ENCODE results near the gene CRTC3. TPM values are rescaled to one million over a fixed set of nuclear protein-coding genes. Genes with fewer than 3 reads are reported as not detected.

CRTC3 gene
- polyA plus RNA-seq, 6 donors from 2014 or later: 14.2 to 47.8 (median 26.9) TPM

- Mint-ChIP-seq H3K4me1 (peaks cover 43 to 58% (median 54%) of the 10 kb centered on the region in 3 donors), H3K9me3 (no peaks in the 10 kb centered on the region), H3K4me3 (peak overlapping the region; percentile 91 to 99 (median 94)), H3K27me3 (no peaks in the 10 kb centered on the region), H3K36me3 (no peaks in the 10 kb centered on the region), H3K27ac (peak overlapping the region; percentile 82 to 95 (median 90))
- ATAC-seq (ENCODE audit: low read depth in 2 of 2) (peak; percentile 49 to 50), DNase-seq (peak; percentile 46)
Measured at GRCh38 chr15:90530250-90531051, 728 bp downstream of the CRTC3 start.

GRCh38 chr15:90531147-90531546 is 1.4 kb downstream of the CRTC3 start:
- peak overlapping the region in 3 of 6 donors; percentile 54 to 91 (median 82) for H3K27ac Mint-ChIP-seq
- ATAC-seq (ENCODE audit: low read depth in 2 of 2) (no peak), DNase-seq (no peak)
- no peaks in the 10 kb centered on the region for H3K36me3 Mint-ChIP-seq
- H3K27me3 Mint-ChIP-seq: no peaks in the 10 kb centered on the region
- H3K9me3 Mint-ChIP-seq: no peaks in the 10 kb centered on the region
- peak overlapping the region; percentile 91 to 99 (median 94) for H3K4me3 Mint-ChIP-seq
- H3K4me1 Mint-ChIP-seq: peaks cover 48 to 65% (median 59%) of the 10 kb centered on the region in 3 donors

- Mint-ChIP-seq H3K4me3 (peak overlapping the region in 3 of 8 donors; percentile 15 to 42 (median 25)), H3K36me3 (no peaks in the 10 kb centered on the region), H3K4me1 (peaks cover 59 to 81% (median 76%) of the 10 kb centered on the region in 3 donors), H3K9me3 (no peaks in the 10 kb centered on the region), H3K27me3 (no peaks in the 10 kb centered on the region), H3K27ac (peak overlapping the region in 4 of 6 donors; percentile 43 to 69 (median 67))
- DNase-seq (no peak), ATAC-seq (ENCODE audit: low read depth in 2 of 2) (no peak)
Measured at GRCh38 chr15:90535254-90535653, 5.5 kb downstream of the CRTC3 start.

DNA sequence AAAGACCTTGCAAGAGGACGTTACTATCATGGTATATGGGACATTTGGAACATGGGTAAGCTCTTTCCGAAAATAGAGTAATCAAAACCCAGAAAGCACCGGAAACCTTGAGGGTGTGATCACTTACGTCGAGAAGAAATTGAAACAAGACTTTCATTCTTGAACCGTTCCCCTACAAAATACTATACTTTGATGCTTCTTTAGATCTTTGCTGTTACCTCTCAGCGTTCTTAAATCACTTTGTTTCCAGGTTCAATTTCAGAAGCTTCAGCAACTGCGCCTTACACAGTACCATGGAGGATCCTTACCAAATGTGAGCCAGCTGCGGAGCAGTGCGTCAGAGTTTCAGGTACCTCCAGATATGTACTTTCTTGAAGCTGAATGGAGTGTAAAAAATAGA is 10.1 kb downstream of the CRTC3 start:
- no peaks in the 10 kb centered on the region for H3K9me3 Mint-ChIP-seq
- no peaks in the 10 kb centered on the region for H3K27me3 Mint-ChIP-seq
- H3K27ac Mint-ChIP-seq: no peak overlapping the region
- DNase-seq (no peak), ATAC-seq (ENCODE audit: low read depth in 2 of 2) (no peak)
- peaks cover 0 to 6% of the 10 kb centered on the region in 2 donors for H3K36me3 Mint-ChIP-seq
- H3K4me1 Mint-ChIP-seq: peaks cover 38 to 54% (median 51%) of the 10 kb centered on the region in 3 donors
- no peak overlapping the region for H3K4me3 Mint-ChIP-seq

GRCh38 chr15:90540768-90541167 is 11.0 kb downstream of the CRTC3 start:
- peaks cover 33 to 54% (median 51%) of the 10 kb centered on the region in 3 donors for H3K4me1 Mint-ChIP-seq
- H3K36me3 Mint-ChIP-seq: peaks cover 0 to 6% of the 10 kb centered on the region in 2 donors
- no peak overlapping the region for H3K4me3 Mint-ChIP-seq
- H3K9me3 Mint-ChIP-seq: no peaks in the 10 kb centered on the region
- H3K27ac Mint-ChIP-seq: no peak overlapping the region
- no peaks in the 10 kb centered on the region for H3K27me3 Mint-ChIP-seq
- no peak for ATAC-seq (ENCODE audit: low read depth in 2 of 2)
- DNase-seq: no peak

GRCh38 chr15:90545095-90545494 is 15.4 kb downstream of the CRTC3 start:
- Mint-ChIP-seq H3K36me3 (peaks cover 0 to 6% of the 10 kb centered on the region in 2 donors), H3K4me1 (peaks cover 26 to 45% (median 40%) of the 10 kb centered on the region in 3 donors), H3K27ac (peak overlapping the region in 2 of 6 donors; percentile 11 to 59), H3K9me3 (no peaks in the 10 kb centered on the region), H3K27me3 (no peaks in the 10 kb centered on the region), H3K4me3 (peak overlapping the region in 2 of 8 donors; percentile 11 to 64)
- DNase-seq (no peak), ATAC-seq (ENCODE audit: low read depth in 2 of 2) (no peak)

GRCh38 chr15:90547540-90547939 is 17.8 kb downstream of the CRTC3 start:
- H3K27me3 Mint-ChIP-seq: no peaks in the 10 kb centered on the region
- peaks cover 0 to 6% of the 10 kb centered on the region in 2 donors for H3K36me3 Mint-ChIP-seq
- H3K4me3 Mint-ChIP-seq: peak overlapping the region in 3 of 8 donors; percentile 2 to 73 (median 62)
- ATAC-seq (ENCODE audit: low read depth in 2 of 2): peak; percentile 67 to 73
- H3K9me3 Mint-ChIP-seq: no peaks in the 10 kb centered on the region
- DNase-seq: no peak
- H3K4me1 Mint-ChIP-seq: peaks cover 46 to 68% (median 61%) of the 10 kb centered on the region in 3 donors
- peak overlapping the region in 3 of 6 donors; percentile 47 to 63 (median 52) for H3K27ac Mint-ChIP-seq

GRCh38 chr15:90550919-90551318 is 21.2 kb downstream of the CRTC3 start:
- H3K4me3 Mint-ChIP-seq: peak overlapping the region; percentile 14 to 88 (median 76)
- peaks cover 49 to 68% (median 64%) of the 10 kb centered on the region in 3 donors for H3K4me1 Mint-ChIP-seq
- no peaks in the 10 kb centered on the region for H3K27me3 Mint-ChIP-seq
- ATAC-seq (ENCODE audit: low read depth in 2 of 2) (peak; percentile 88 to 92), DNase-seq (peak; percentile 59)
- no peaks in the 10 kb centered on the region for H3K9me3 Mint-ChIP-seq
- H3K27ac Mint-ChIP-seq: peak overlapping the region in 5 of 6 donors; percentile 22 to 94 (median 85)
- no peaks in the 10 kb centered on the region for H3K36me3 Mint-ChIP-seq

GRCh38 chr15:90552162-90552928 is 22.6 kb downstream of the CRTC3 start:
- no peaks in the 10 kb centered on the region for H3K27me3 Mint-ChIP-seq

GRCh38 chr15:90552929-90553211 is 23.1 kb downstream of the CRTC3 start:
- peak overlapping the region in 2 of 6 donors; percentile 20 to 42 for H3K27ac Mint-ChIP-seq
- no peak overlapping the region for H3K4me3 Mint-ChIP-seq
- ATAC-seq (ENCODE audit: low read depth in 2 of 2): no peak
- peaks cover 50 to 67% (median 58%) of the 10 kb centered on the region in 3 donors for H3K4me1 Mint-ChIP-seq
- no peak for DNase-seq
- H3K9me3 Mint-ChIP-seq: no peaks in the 10 kb centered on the region
- no peaks in the 10 kb centered on the region for H3K27me3 Mint-ChIP-seq
- H3K36me3 Mint-ChIP-seq: peaks cover 6 to 8% of the 10 kb centered on the region in 2 donors

More at GRCh38 chr15:90552162-90552928, 22.6 kb downstream of the CRTC3 start:
- Mint-ChIP-seq H3K27ac (peak overlapping the region in 4 of 6 donors; percentile 42 to 92 (median 81)), H3K36me3 (peaks cover 3 to 4% of the 10 kb centered on the region in 2 donors), H3K4me3 (peak overlapping the region in 2 of 8 donors; percentile 34 to 38), H3K9me3 (no peaks in the 10 kb centered on the region), H3K4me1 (peaks cover 50 to 67% (median 58%) of the 10 kb centered on the region in 3 donors)
- DNase-seq (no peak), ATAC-seq (ENCODE audit: low read depth in 2 of 2) (no peak)

DNA sequence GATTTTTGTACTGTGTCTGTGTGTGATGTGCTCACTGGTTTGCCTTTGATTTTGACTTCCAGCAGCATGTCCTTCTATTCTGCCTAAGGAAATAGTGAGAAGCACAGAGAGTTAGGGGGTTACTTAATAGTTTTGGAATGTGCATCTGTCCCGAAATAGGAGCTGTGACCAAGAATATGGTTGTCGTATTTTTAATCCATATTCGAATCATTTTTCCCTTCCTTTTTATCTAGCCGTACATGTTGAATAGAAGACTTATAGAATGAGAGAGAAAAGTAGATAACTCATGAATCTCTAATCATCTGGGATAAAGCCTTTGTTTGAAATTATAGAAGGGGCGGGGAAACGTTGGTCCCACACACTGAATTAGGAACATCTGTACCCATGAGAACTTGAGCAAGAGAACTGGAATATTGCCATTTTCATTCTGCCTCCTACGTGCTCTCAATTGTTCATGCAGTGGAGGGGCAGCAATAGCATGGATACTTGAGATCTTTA is 23.6 kb downstream of the CRTC3 start:
- Mint-ChIP-seq H3K27me3 (no peaks in the 10 kb centered on the region), H3K36me3 (peaks cover 6 to 12% of the 10 kb centered on the region in 2 donors), H3K9me3 (no peaks in the 10 kb centered on the region), H3K4me3 (no peak overlapping the region), H3K4me1 (peaks cover 52 to 68% (median 60%) of the 10 kb centered on the region in 3 donors), H3K27ac (peak overlapping the region in 3 of 6 donors; percentile 19 to 21 (median 20))
- no peak for DNase-seq
- no peak for ATAC-seq (ENCODE audit: low read depth in 2 of 2)

DNA sequence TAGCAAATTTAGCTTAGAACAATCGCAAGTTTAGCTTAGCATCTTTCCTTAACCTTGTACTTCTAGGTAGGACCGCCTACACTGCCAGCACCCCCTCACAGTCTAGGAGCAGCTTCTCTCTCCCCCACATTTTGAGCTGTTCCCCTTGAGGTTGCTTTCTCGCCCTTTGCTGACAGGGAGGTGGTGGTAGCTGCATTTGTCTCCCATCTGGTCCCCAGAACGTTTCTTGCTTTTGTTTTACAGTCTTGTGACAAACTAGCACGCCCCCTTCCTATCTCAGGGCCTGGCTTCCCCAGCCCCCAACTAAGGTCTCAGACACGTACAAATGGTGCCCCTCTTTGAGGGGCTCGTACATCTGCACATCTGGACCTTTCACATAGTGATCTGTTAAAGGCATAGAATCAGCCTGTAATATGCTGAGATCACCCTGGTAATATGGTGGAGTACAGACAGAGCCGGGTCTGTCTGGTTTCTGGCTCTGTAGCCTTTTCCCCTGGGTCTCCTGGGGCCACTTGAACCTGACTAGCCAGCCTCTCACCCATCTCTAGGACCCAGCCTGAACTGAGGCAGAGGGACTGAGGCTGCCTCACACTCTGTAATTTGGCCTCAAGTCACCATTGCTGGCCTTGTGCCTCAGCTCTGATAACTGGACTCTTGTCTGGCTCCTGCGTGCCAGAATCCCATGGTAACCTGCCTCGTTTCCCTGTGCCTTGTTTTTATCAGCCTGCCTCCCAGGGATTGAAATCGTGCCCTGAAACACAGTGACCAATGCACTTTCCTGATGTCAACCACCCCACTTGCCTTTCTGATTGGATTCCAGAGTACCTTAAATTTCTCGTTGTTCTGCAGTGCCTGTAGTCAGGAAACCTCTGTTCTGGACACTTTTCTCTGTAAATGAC is 27.7 kb downstream of the CRTC3 start:
- ATAC-seq (ENCODE audit: low read depth in 2 of 2): no peak
- H3K4me1 Mint-ChIP-seq: peaks cover 50 to 84% (median 50%) of the 10 kb centered on the region in 3 donors
- peaks cover 6 to 13% of the 10 kb centered on the region in 2 donors for H3K36me3 Mint-ChIP-seq
- DNase-seq: no peak
- H3K9me3 Mint-ChIP-seq: no peaks in the 10 kb centered on the region
- peak overlapping the region in 6 of 8 donors; percentile 6 to 85 (median 31) for H3K4me3 Mint-ChIP-seq
- H3K27ac Mint-ChIP-seq: peak overlapping the region; percentile 22 to 92 (median 78)
- H3K27me3 Mint-ChIP-seq: no peaks in the 10 kb centered on the region
